Esophagus squamous epithelium (tissue), 4 donors: ENCODE measurements around the gene KLHDC7B.

Experiments
- POLR2A ChIP-seq, 4 donors: fragments of 450-650 bp; IDR thresholded peaks; one replicate each; pipeline ENCODE4 v1.6.1; 2017; ENCODE audit warnings: antibody characterized with exemption in 4 of 4, mild to moderate bottlenecking in 4 of 4, moderate library complexity in 3 of 4
- TF ChIP-seq, protein P1 (sequence below), 6 experiments: fragments of 450-650 bp in 4 of 6; fragments of 200-600 bp in 2 of 6; sonication (generic) in 2 of 6; IDR thresholded peaks; one replicate each; pipeline ENCODE4 v1.5.1; 2016 to 2019; ENCODE audit warnings: antibody characterized with exemption in 6 of 6, mild to moderate bottlenecking in 4 of 6, moderate library complexity in 4 of 6

DNA sequence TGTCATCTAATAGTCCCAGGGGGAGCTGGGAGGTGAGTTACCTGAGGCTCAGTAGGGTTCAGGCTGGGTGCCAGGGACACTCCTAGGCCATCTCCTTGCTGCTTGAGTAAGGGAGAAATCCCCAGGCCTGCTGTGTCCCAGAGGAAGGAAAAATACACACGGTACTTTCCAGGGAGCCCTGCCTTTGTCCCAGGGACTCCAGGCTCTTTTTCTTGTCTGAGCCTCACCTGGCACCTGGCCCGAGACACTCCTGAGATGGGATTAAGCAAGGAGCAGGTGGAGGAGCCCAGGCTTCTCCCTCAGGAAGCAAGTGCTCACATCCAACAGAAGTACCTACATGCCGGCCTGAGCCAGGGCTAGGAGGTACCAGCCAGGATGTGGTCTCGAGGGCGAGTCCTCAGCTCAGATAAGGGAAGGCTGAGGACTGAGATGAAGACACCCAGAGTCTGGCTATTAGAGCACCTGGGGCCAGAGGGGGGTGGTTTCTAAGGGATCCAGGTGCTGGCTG lies 899 bp upstream of the KLHDC7B start:
- TF ChIP-seq, protein P1, sequence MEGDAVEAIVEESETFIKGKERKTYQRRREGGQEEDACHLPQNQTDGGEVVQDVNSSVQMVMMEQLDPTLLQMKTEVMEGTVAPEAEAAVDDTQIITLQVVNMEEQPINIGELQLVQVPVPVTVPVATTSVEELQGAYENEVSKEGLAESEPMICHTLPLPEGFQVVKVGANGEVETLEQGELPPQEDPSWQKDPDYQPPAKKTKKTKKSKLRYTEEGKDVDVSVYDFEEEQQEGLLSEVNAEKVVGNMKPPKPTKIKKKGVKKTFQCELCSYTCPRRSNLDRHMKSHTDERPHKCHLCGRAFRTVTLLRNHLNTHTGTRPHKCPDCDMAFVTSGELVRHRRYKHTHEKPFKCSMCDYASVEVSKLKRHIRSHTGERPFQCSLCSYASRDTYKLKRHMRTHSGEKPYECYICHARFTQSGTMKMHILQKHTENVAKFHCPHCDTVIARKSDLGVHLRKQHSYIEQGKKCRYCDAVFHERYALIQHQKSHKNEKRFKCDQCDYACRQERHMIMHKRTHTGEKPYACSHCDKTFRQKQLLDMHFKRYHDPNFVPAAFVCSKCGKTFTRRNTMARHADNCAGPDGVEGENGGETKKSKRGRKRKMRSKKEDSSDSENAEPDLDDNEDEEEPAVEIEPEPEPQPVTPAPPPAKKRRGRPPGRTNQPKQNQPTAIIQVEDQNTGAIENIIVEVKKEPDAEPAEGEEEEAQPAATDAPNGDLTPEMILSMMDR (IDR thresholded peaks at IDR 0.05), result no peak
- TF ChIP-seq POLR2A (IDR thresholded peaks at IDR 0.05), result no peak
